Measurements from ENCODE around the gene LYPD6B. TPM values are rescaled to one million over a fixed set of nuclear protein-coding genes. Genes with fewer than 3 reads are reported as not detected.

LYPD6B gene
- total RNA-seq, 2 experiments from 2014 or later = not detected

- no peaks in the 10 kb centered on the region for H3K4me1 Mint-ChIP-seq
- H3K27ac Mint-ChIP-seq = no peak overlapping the region
- no peaks in the 10 kb centered on the region for H3K36me3 Mint-ChIP-seq
- ATAC-seq (no peak), DNase-seq (no peak)
- peaks cover 24% of the 10 kb centered on the region for H3K27me3 Mint-ChIP-seq
- H3K4me3 Mint-ChIP-seq = no peak overlapping the region
- CTCF ChIA-PET = no interaction called here
- no peaks in the 10 kb centered on the region for H3K9me3 Mint-ChIP-seq (ENCODE audit: low read depth)
Observed at GRCh38 chr2:149077861-149078260, 39.4 kb downstream of the LYPD6B start.

GRCh38 chr2:149080099-149080498 lies 41.6 kb downstream of the LYPD6B start:
- ATAC-seq (no peak), DNase-seq (no peak)
- Mint-ChIP-seq H3K27ac (no peak overlapping the region), H3K27me3 (peaks cover 33% of the 10 kb centered on the region), H3K4me3 (no peak overlapping the region), H3K4me1 (no peaks in the 10 kb centered on the region), H3K36me3 (no peaks in the 10 kb centered on the region), H3K9me3 (ENCODE audit: low read depth) (no peaks in the 10 kb centered on the region)
- CTCF ChIA-PET = no interaction called here

GRCh38 chr2:149080971-149081370 lies 42.5 kb downstream of the LYPD6B start:
- DNase-seq (no peak), ATAC-seq (no peak)
- no peaks in the 10 kb centered on the region for H3K4me1 Mint-ChIP-seq
- no peaks in the 10 kb centered on the region for H3K36me3 Mint-ChIP-seq
- H3K27ac Mint-ChIP-seq = no peak overlapping the region
- CTCF ChIA-PET = no interaction called here
- no peak overlapping the region for H3K4me3 Mint-ChIP-seq
- H3K27me3 Mint-ChIP-seq = peaks cover 31% of the 10 kb centered on the region
- H3K9me3 Mint-ChIP-seq (ENCODE audit: low read depth) = no peaks in the 10 kb centered on the region

- Mint-ChIP-seq H3K36me3 (no peaks in the 10 kb centered on the region), H3K27ac (no peak overlapping the region), H3K4me1 (no peaks in the 10 kb centered on the region), H3K9me3 (ENCODE audit: low read depth) (no peaks in the 10 kb centered on the region), H3K27me3 (peaks cover 29% of the 10 kb centered on the region), H3K4me3 (no peak overlapping the region)
- DNase-seq (no peak), ATAC-seq (no peak)
- CTCF ChIA-PET = no interaction called here
Observed at GRCh38 chr2:149082079-149082478, 43.6 kb downstream of the LYPD6B start.

GRCh38 chr2:149082735-149083134 lies 44.2 kb downstream of the LYPD6B start:
- H3K4me1 Mint-ChIP-seq = no peaks in the 10 kb centered on the region
- peaks cover 30% of the 10 kb centered on the region for H3K27me3 Mint-ChIP-seq
- CTCF ChIA-PET = no interaction called here
- no peaks in the 10 kb centered on the region for H3K36me3 Mint-ChIP-seq
- no peaks in the 10 kb centered on the region for H3K9me3 Mint-ChIP-seq (ENCODE audit: low read depth)
- H3K4me3 Mint-ChIP-seq = no peak overlapping the region
- ATAC-seq (no peak), DNase-seq (no peak)
- no peak overlapping the region for H3K27ac Mint-ChIP-seq

- Mint-ChIP-seq H3K27me3 (peaks cover 28% of the 10 kb centered on the region), H3K36me3 (no peaks in the 10 kb centered on the region), H3K27ac (no peak overlapping the region), H3K9me3 (ENCODE audit: low read depth) (no peaks in the 10 kb centered on the region), H3K4me1 (no peaks in the 10 kb centered on the region), H3K4me3 (no peak overlapping the region)
- DNase-seq = no peak
- no peak for ATAC-seq
- CTCF ChIA-PET = no interaction called here
Observed at GRCh38 chr2:149084924-149085795, 46.7 kb downstream of the LYPD6B start.

- DNase-seq = no peak
- Mint-ChIP-seq H3K9me3 (ENCODE audit: low read depth) (no peaks in the 10 kb centered on the region), H3K36me3 (no peaks in the 10 kb centered on the region), H3K4me1 (no peaks in the 10 kb centered on the region), H3K27me3 (peaks cover 34% of the 10 kb centered on the region), H3K4me3 (no peak overlapping the region), H3K27ac (no peak overlapping the region)
- no peak for ATAC-seq
- CTCF ChIA-PET = no interaction called here
Observed at GRCh38 chr2:149087751-149088150, 49.3 kb downstream of the LYPD6B start.

GRCh38 chr2:149089068-149089467 lies 50.6 kb downstream of the LYPD6B start:
- no peak overlapping the region for H3K4me3 Mint-ChIP-seq
- no peaks in the 10 kb centered on the region for H3K36me3 Mint-ChIP-seq
- CTCF ChIA-PET = interaction anchor here (1.4 kb wide), 1 partner anchor 72 kb away, joined by 4 read pairs; no protein-coding TSS in a partner anchor
- DNase-seq (no peak), ATAC-seq (no peak)
- H3K27ac Mint-ChIP-seq = no peak overlapping the region
- no peaks in the 10 kb centered on the region for H3K4me1 Mint-ChIP-seq
- H3K9me3 Mint-ChIP-seq (ENCODE audit: low read depth) = no peaks in the 10 kb centered on the region
- H3K27me3 Mint-ChIP-seq = peaks cover 30% of the 10 kb centered on the region

- Mint-ChIP-seq H3K27me3 (peaks cover 31% of the 10 kb centered on the region), H3K4me1 (no peaks in the 10 kb centered on the region), H3K4me3 (no peak overlapping the region), H3K36me3 (no peaks in the 10 kb centered on the region), H3K27ac (no peak overlapping the region), H3K9me3 (ENCODE audit: low read depth) (no peaks in the 10 kb centered on the region)
- no peak for DNase-seq
- ATAC-seq = no peak
- CTCF ChIA-PET = no interaction called here
Observed at GRCh38 chr2:149090706-149091105, 52.2 kb downstream of the LYPD6B start.

GRCh38 chr2:149093579-149093978 lies 55.1 kb downstream of the LYPD6B start:
- no peaks in the 10 kb centered on the region for H3K9me3 Mint-ChIP-seq (ENCODE audit: low read depth)
- no peak overlapping the region for H3K4me3 Mint-ChIP-seq
- ATAC-seq (no peak), DNase-seq (no peak)
- H3K27me3 Mint-ChIP-seq = peaks cover 30% of the 10 kb centered on the region
- H3K36me3 Mint-ChIP-seq = no peaks in the 10 kb centered on the region
- CTCF ChIA-PET = no interaction called here
- no peak overlapping the region for H3K27ac Mint-ChIP-seq
- H3K4me1 Mint-ChIP-seq = no peaks in the 10 kb centered on the region

- no peak overlapping the region for H3K4me3 Mint-ChIP-seq
- no peaks in the 10 kb centered on the region for H3K9me3 Mint-ChIP-seq (ENCODE audit: low read depth)
- CTCF ChIA-PET = no interaction called here
- H3K36me3 Mint-ChIP-seq = no peaks in the 10 kb centered on the region
- no peak overlapping the region for H3K27ac Mint-ChIP-seq
- H3K27me3 Mint-ChIP-seq = peaks cover 24% of the 10 kb centered on the region
- no peaks in the 10 kb centered on the region for H3K4me1 Mint-ChIP-seq
- ATAC-seq = no peak
- no peak for DNase-seq
Observed at GRCh38 chr2:149094217-149095015, 55.9 kb downstream of the LYPD6B start.

GRCh38 chr2:149098701-149099100 lies 60.2 kb downstream of the LYPD6B start:
- H3K4me1 Mint-ChIP-seq = no peaks in the 10 kb centered on the region
- ATAC-seq = no peak
- H3K36me3 Mint-ChIP-seq = no peaks in the 10 kb centered on the region
- no peak for DNase-seq
- CTCF ChIA-PET = interaction anchor here (0.7 kb wide), 1 partner anchor 413 kb away, joined by 3 read pairs; no protein-coding TSS in a partner anchor
- H3K27me3 Mint-ChIP-seq = peaks cover 11% of the 10 kb centered on the region
- no peak overlapping the region for H3K4me3 Mint-ChIP-seq
- H3K9me3 Mint-ChIP-seq (ENCODE audit: low read depth) = no peaks in the 10 kb centered on the region
- no peak overlapping the region for H3K27ac Mint-ChIP-seq

GRCh38 chr2:149099298-149099697 lies 60.8 kb downstream of the LYPD6B start:
- Mint-ChIP-seq H3K4me3 (no peak overlapping the region), H3K36me3 (no peaks in the 10 kb centered on the region), H3K27ac (no peak overlapping the region), H3K4me1 (no peaks in the 10 kb centered on the region), H3K9me3 (ENCODE audit: low read depth) (no peaks in the 10 kb centered on the region), H3K27me3 (peaks cover 8% of the 10 kb centered on the region)
- CTCF ChIA-PET = no interaction called here
- ATAC-seq (no peak), DNase-seq (no peak)
